Natural killer cell treated with Interleukin-12 subunit alpha and Interleukin-12 subunit beta and Interleukin-15 and Interleukin-18, amount 100 ng/mL, for 72 hours (primary cell): Measurements from ENCODE around the gene MGMT. TPM values are rescaled to one million over a fixed set of nuclear protein-coding genes. Genes with fewer than 3 reads are reported as not detected.

Source experiments
- ATAC-seq, 2 donors: fragments of 150-1000 bp; cut with Tn5 transposase in 1 of 2; sonication (Bioruptor Pico), chemical (Tn5 transposase) in 1 of 2; 2 replicates each; pipeline ENCODE4 v1.10.0; 2021
- DNase-seq: peaks from one replicate; pipeline ENCODE4 v3.0.0; 2022; ENCODE audit warnings: low spot score
- H3K27ac Mint-ChIP-seq, 2 donors: 1 replicate in 1 of 2; 2 replicates in 1 of 2; pipeline ENCODE4 v1.8.0; 2022; ENCODE audit warnings: mixed read lengths in 2 of 2, mild to moderate bottlenecking in 1 of 2, moderate library complexity in 1 of 2
- H3K27me3 Mint-ChIP-seq, 2 donors: 1 replicate in 1 of 2; 2 replicates in 1 of 2; pipeline ENCODE4 v1.8.0; 2022; ENCODE audit warnings: mixed read lengths in 2 of 2
- H3K36me3 Mint-ChIP-seq: one replicate; pipeline ENCODE4 v1.8.0; 2022; ENCODE audit warnings: mixed read lengths
- H3K4me1 Mint-ChIP-seq, 2 donors: 1 replicate in 1 of 2; 2 replicates in 1 of 2; pipeline ENCODE4 v1.8.0; 2022; ENCODE audit warnings: low read depth in 2 of 2, mixed read lengths in 2 of 2, mild to moderate bottlenecking in 1 of 2
- H3K4me3 Mint-ChIP-seq: one replicate; pipeline ENCODE4 v1.8.0; 2022; ENCODE audit warnings: mixed read lengths
- H3K9me3 Mint-ChIP-seq: 2 replicates; pipeline ENCODE4 v1.8.0; 2022; ENCODE audit warnings: mixed read lengths
- total RNA-seq, 2 donors: library from RNA; stranded (reverse); gene quantifications; one replicate each; pipeline ENCODE4 v1.2.3, GENCODE V29; 2022

The MGMT gene
- total RNA-seq, 2 donors from 2014 or later, result 14.3 to 23.6 TPM

DNA sequence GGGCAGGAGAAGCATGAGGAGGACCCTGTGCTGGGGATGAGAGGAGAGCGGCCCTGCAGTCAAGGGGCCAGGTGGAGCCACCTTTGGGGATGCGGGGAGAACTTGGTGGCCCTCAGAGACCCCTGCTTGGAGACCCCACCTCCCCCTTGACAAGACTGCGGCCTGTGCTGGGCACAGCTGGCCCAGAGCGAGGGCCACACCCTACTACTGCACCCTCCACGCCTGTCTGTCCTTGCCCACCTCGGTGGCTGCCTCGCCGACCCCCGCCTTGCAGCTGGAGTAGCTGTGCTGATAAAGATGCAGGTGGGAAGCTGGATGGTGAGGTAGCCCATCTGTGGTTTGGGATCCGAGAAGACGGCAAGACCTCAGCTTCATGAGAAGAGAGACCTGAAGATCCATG, 186.8 kb downstream of the MGMT start:
- H3K4me3 Mint-ChIP-seq, result no peak overlapping the region

GRCh38 chr10:129654461-129654860, 187.4 kb downstream of the MGMT start:
- no peak overlapping the region for H3K4me3 Mint-ChIP-seq
- no peaks in the 10 kb centered on the region for H3K9me3 Mint-ChIP-seq
- no peak for DNase-seq
- no peaks in the 10 kb centered on the region for H3K27me3 Mint-ChIP-seq
- no peak for ATAC-seq
- peaks cover 0 to 10% of the 10 kb centered on the region in 2 donors for H3K4me1 Mint-ChIP-seq
- H3K27ac Mint-ChIP-seq, result no peak overlapping the region
- H3K36me3 Mint-ChIP-seq, result no peaks in the 10 kb centered on the region

More for the DNA sequence above, 186.8 kb downstream of the MGMT start:
- ATAC-seq (no peak), DNase-seq (no peak)
- Mint-ChIP-seq H3K27ac (peak overlapping the region in 1 of 2 donors; percentile 42), H3K27me3 (no peaks in the 10 kb centered on the region), H3K9me3 (no peaks in the 10 kb centered on the region), H3K4me1 (peaks cover 0 to 10% of the 10 kb centered on the region in 2 donors), H3K36me3 (no peaks in the 10 kb centered on the region)

DNA sequence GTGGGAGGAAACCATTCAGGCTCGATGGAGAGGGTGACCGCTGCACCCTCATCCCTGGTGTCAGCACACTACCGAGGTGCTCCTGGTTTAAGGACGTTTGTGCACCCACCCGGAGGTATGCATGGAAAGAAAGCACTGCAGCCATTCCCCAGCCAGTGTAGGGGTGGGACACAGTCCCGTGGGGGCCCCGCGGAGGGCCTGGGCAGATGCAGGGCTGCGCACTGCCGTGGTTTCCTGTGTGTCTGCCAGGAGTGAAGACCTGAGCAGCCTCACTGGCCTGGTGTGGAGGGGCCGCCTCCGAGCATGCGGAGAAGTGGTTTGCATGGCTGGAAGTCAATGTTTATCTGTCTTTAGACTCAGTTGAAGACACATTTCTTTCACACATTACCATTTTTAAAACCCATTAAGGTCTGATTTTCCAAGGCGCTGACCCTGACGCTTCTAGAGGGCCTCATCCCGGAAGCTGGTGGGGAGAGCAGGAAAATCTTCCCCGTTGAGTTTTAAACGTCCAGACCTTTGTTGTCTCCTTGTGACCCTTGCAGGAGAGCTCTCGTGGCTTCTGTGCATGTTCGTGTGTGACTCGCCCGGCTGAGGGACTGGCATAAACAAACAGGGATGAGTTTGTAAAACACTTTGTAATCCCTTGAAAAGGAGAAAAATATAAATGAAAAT, 188.1 kb downstream of the MGMT start:
- H3K9me3 Mint-ChIP-seq, result no peaks in the 10 kb centered on the region
- H3K4me3 Mint-ChIP-seq, result no peak overlapping the region
- H3K27ac Mint-ChIP-seq, result no peak overlapping the region
- ATAC-seq (no peak), DNase-seq (no peak)
- H3K36me3 Mint-ChIP-seq, result no peaks in the 10 kb centered on the region
- H3K4me1 Mint-ChIP-seq, result peaks cover 0 to 12% of the 10 kb centered on the region in 2 donors
- H3K27me3 Mint-ChIP-seq, result no peaks in the 10 kb centered on the region

- no peaks in the 10 kb centered on the region for H3K36me3 Mint-ChIP-seq
- H3K27me3 Mint-ChIP-seq, result no peaks in the 10 kb centered on the region
- DNase-seq, result no peak
- no peak for ATAC-seq
- no peak overlapping the region for H3K27ac Mint-ChIP-seq
- no peak overlapping the region for H3K4me3 Mint-ChIP-seq
- no peaks in the 10 kb centered on the region for H3K9me3 Mint-ChIP-seq
- peaks cover 0 to 13% of the 10 kb centered on the region in 2 donors for H3K4me1 Mint-ChIP-seq
Measured at GRCh38 chr10:129655679-129656031, 188.6 kb downstream of the MGMT start.

DNA sequence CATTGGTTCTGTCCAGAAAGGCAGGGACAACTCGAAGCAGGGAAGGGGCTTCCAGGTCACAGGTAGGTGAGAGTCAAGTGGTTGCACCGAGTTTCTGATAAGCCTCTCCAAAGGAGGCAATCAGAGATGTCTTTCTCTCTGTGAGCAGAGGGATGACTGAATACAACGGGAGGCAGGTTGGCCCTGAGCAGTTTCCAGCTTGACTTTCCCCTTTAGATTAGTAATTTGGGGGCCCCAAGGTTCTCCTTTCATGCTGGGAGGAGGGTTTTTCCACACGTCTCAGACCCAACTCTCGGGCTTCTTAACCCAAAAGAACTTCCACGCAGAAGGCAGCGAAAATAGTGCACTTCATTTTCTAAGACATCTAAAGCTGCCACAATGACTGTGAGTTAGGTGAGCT, 189.6 kb downstream of the MGMT start:
- Mint-ChIP-seq H3K4me1 (peaks cover 0 to 13% of the 10 kb centered on the region in 2 donors), H3K9me3 (no peaks in the 10 kb centered on the region), H3K27me3 (no peaks in the 10 kb centered on the region), H3K4me3 (no peak overlapping the region), H3K27ac (no peak overlapping the region), H3K36me3 (no peaks in the 10 kb centered on the region)
- no peak for ATAC-seq
- DNase-seq, result no peak

- no peak for ATAC-seq
- Mint-ChIP-seq H3K36me3 (no peaks in the 10 kb centered on the region), H3K27ac (no peak overlapping the region), H3K27me3 (no peaks in the 10 kb centered on the region), H3K4me1 (peaks cover 0 to 13% of the 10 kb centered on the region in 2 donors), H3K4me3 (no peak overlapping the region), H3K9me3 (no peaks in the 10 kb centered on the region)
- no peak for DNase-seq
Measured at GRCh38 chr10:129657297-129658017, 190.4 kb downstream of the MGMT start.

DNA sequence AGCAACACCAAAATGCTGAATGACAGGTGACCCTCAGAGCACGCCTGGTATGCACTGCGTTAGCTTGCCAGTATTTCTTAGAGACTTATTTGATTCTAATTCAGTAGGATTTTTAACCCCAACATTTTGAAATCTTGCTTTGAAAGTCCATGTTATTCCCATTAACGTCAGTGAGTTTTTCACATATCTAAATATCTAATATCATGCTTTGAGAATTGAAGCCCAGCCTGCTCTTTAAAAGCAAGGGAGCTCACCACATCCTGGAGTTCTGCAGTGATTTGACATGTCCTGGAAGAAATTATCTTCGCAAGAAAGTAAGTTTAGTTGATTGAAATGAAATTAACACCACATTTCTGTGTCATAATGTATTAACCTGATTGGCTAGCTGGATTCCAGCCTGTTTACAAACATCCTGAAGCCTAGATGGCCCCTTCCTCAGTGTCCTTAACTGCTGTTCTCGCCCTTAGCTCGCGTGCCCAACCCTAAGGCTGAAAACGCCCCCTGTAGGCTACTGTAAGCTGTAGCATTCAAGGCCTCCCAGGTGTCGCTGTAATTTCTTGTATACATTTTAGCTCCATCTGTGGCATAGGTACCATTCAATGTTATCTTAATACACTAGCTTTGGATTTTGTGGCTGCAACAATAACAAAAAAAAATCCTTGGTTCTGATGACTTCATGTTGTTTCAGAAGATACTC, 191.5 kb downstream of the MGMT start:
- Mint-ChIP-seq H3K27me3 (no peaks in the 10 kb centered on the region), H3K27ac (no peak overlapping the region)

GRCh38 chr10:129659508-129660268, 192.6 kb downstream of the MGMT start:
- Mint-ChIP-seq H3K27me3 (no peaks in the 10 kb centered on the region), H3K36me3 (peaks cover 6% of the 10 kb centered on the region), H3K4me3 (no peak overlapping the region), H3K27ac (no peak overlapping the region), H3K4me1 (peaks cover 0 to 5% of the 10 kb centered on the region in 2 donors), H3K9me3 (peaks cover 6% of the 10 kb centered on the region)
- ATAC-seq (no peak), DNase-seq (no peak)

More for the DNA sequence above, 191.5 kb downstream of the MGMT start:
- Mint-ChIP-seq H3K36me3 (no peaks in the 10 kb centered on the region), H3K4me3 (no peak overlapping the region), H3K9me3 (no peaks in the 10 kb centered on the region), H3K4me1 (peaks cover 0 to 10% of the 10 kb centered on the region in 2 donors)
- ATAC-seq, result no peak
- DNase-seq, result no peak

DNA sequence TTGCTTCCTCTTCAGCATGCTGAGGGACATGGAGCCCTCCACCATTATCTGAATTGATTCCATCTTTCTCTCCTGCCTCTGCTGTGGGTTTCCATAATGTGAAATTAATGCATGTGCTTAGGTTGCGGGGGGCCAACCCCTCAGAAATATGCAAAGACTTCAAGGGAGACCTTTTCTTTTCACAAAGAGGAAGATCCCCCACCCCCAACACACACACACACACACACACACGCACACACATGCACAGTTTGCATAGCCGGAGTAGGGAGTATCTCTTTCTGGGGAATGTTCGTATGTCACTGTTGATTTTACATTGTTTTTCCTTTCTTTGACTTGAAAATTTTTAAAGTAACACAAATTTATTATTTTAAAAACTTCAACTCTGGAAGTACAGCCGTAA, 193.5 kb downstream of the MGMT start:
- Mint-ChIP-seq H3K4me1 (peaks cover 0 to 10% of the 10 kb centered on the region in 2 donors), H3K36me3 (peaks cover 6% of the 10 kb centered on the region), H3K27me3 (no peaks in the 10 kb centered on the region), H3K27ac (no peak overlapping the region), H3K4me3 (no peak overlapping the region), H3K9me3 (peaks cover 6% of the 10 kb centered on the region)
- no peak for ATAC-seq
- DNase-seq, result no peak

- no peak for DNase-seq
- H3K36me3 Mint-ChIP-seq, result peaks cover 6% of the 10 kb centered on the region
- no peak overlapping the region for H3K4me3 Mint-ChIP-seq
- H3K4me1 Mint-ChIP-seq, result peaks cover 0 to 12% of the 10 kb centered on the region in 2 donors
- no peak overlapping the region for H3K27ac Mint-ChIP-seq
- H3K27me3 Mint-ChIP-seq, result no peaks in the 10 kb centered on the region
- ATAC-seq, result no peak
- H3K9me3 Mint-ChIP-seq, result peaks cover 6% of the 10 kb centered on the region
Measured at GRCh38 chr10:129662426-129662825, 195.4 kb downstream of the MGMT start.

DNA sequence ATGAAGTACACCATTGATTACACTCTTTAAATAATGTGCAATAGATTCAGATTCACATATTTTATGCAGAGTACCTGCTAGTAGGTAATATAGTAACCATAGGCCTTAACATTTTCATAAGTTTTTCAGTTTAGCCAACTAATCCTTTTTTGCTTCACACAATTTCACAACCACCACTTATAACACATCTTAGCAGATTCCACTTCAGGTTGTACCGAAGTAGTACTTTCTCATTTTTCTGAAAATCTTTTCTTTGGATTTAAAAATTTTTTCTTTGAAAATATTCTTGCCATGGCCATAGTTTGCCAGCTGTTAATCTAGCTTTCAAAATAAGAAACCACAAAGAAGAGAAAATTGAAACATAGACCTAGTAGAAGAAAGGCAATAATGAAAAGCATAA, 203.1 kb downstream of the MGMT start:
- H3K27me3 Mint-ChIP-seq, result no peaks in the 10 kb centered on the region
- no peak overlapping the region for H3K4me3 Mint-ChIP-seq
- no peak overlapping the region for H3K27ac Mint-ChIP-seq
- peaks cover 0 to 11% of the 10 kb centered on the region in 2 donors for H3K4me1 Mint-ChIP-seq
- H3K9me3 Mint-ChIP-seq, result no peaks in the 10 kb centered on the region
- DNase-seq, result no peak
- no peak for ATAC-seq
- H3K36me3 Mint-ChIP-seq, result peaks cover 4% of the 10 kb centered on the region

GRCh38 chr10:129673292-129673691, 206.3 kb downstream of the MGMT start:
- no peak for DNase-seq
- H3K9me3 Mint-ChIP-seq, result no peaks in the 10 kb centered on the region
- ATAC-seq, result no peak
- H3K4me3 Mint-ChIP-seq, result no peak overlapping the region
- H3K4me1 Mint-ChIP-seq, result peaks cover 0 to 4% of the 10 kb centered on the region in 2 donors
- no peak overlapping the region for H3K27ac Mint-ChIP-seq
- no peaks in the 10 kb centered on the region for H3K36me3 Mint-ChIP-seq
- H3K27me3 Mint-ChIP-seq, result no peaks in the 10 kb centered on the region

DNA sequence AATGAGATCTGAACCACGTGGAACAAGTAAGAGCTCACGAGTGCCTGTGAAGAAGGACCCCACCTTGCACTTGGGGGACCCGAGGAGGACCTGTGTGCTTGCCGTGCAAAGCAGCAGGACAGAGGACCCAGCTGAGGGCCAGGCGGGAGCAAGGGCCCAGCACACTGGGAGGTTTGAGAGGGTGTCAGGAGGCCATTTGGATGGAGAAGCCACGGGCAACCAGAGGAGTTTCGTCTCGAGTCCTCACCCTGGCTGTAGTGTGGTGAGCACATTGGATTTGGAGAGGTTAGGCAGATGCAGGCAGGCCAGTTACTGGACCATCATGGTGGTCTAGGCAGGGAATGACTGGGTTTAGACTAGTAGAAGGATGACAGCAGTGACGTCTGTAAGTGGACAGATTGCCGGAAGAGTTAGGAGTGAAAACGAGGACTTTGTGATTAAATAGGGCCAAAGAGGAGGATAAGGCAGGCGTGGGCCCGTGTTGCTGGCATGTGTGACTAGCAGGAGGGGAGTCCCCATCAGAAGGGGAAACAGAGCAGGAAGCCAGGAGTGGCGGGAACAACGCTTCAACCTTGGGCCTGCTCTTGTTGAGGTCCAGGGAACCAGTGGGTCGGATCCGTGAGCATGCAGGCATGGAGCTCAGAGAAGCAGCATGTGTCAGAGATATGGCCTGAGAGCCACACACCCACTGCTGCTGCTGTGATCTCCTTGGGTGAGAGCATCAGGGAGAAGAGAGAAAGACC, 208.2 kb downstream of the MGMT start:
- H3K9me3 Mint-ChIP-seq, result no peaks in the 10 kb centered on the region
- H3K4me1 Mint-ChIP-seq, result peaks cover 0 to 4% of the 10 kb centered on the region in 2 donors
- no peak overlapping the region for H3K4me3 Mint-ChIP-seq
- DNase-seq (no peak), ATAC-seq (no peak)
- no peaks in the 10 kb centered on the region for H3K27me3 Mint-ChIP-seq
- no peak overlapping the region for H3K27ac Mint-ChIP-seq
- no peaks in the 10 kb centered on the region for H3K36me3 Mint-ChIP-seq
